Right lobe of liver (tissue), 6 donors: ENCODE data around the gene MALL. TPM values are rescaled to one million over a fixed set of nuclear protein-coding genes. Genes with fewer than 3 reads are reported as not detected.

Experiments used
- ATAC-seq, 4 donors: fragments of 200-7000 bp; cut with Tn5 transposase; one replicate each; pipeline ENCODE4 v1.9.1; 2020; ENCODE audit warnings: mild to moderate bottlenecking in 4 of 4, moderate library complexity in 4 of 4
- DNase-seq, 3 donors: peaks; one replicate each; pipeline ENCODE4 v3.0.0-alpha.2; 2020
- H3K27ac ChIP-seq, 3 donors: fragments of 200-600 bp; one replicate each; pipeline ENCODE4 v1.8.0; 2022
- H3K27me3 ChIP-seq, 2 donors: fragments of 200-600 bp; one replicate each; pipeline ENCODE4 v1.8.0; 2022
- H3K36me3 ChIP-seq, 4 donors: fragments of 200-600 bp; sonication (generic) in 1 of 4; one replicate each; pipeline versions ENCODE4 v1.5.1 to v1.8.0; 2017 to 2022; ENCODE audit warnings: control low read depth in 1 of 4
- H3K4me1 ChIP-seq, 4 donors: fragments of 200-600 bp; sonication (generic) in 1 of 4; one replicate each; pipeline versions ENCODE4 v1.5.1 to v1.8.0; 2017 to 2022; ENCODE audit warnings: control low read depth in 1 of 4
- H3K4me3 ChIP-seq, 3 donors: fragments of 200-600 bp; one replicate each; pipeline ENCODE4 v1.8.0; 2022
- H3K9me3 ChIP-seq, 4 donors: fragments of 200-600 bp; sonication (generic) in 1 of 4; one replicate each; pipeline versions ENCODE4 v1.5.1 to v1.8.0; 2017 to 2022; ENCODE audit warnings: control low read depth in 1 of 4
- POLR2A ChIP-seq: fragments of 450-650 bp; IDR thresholded peaks from one replicate; pipeline ENCODE4 v1.6.1; 2017; ENCODE audit warnings: antibody characterized with exemption, mild to moderate bottlenecking
- WGBS: methylation state at CpG from one replicate; pipeline ENCODE4 v1.1.6; 2018; ENCODE audit warnings: low coverage, low lambda C conversion rate; ENCODE audit not compliant: insufficient coverage; ENCODE audit errors: missing lambda C conversion rate; 5-methylcytosine and 5-hydroxymethylcytosine counted together
- intact Hi-C, 2 donors: fragments of 100-400 bp; cut with DNase I; formaldehyde crosslinking; loops; one replicate each; pipeline versions ENCODE4 v1.11.2 to v1.14.1; 2022
- total RNA-seq, 6 experiments: library from RNA; depleted of rRNA in 2 of 6; stranded (reverse); fragments of >200 nt in 2 of 6; fragmentation: NEBNext Ultra II Directional in 3 of 6; extraction: Animal tissue kit (Norgen Biotek cat#: 25700) in 3 of 6; gene quantifications; one replicate each; pipeline versions ENCODE4 v1.1.0 to v1.2.4, GENCODE V29; 2016 to 2023
- TF ChIP-seq, protein P1 (sequence below), 4 donors: fragments of 200-600 bp in 3 of 4; fragments of 450-650 bp in 1 of 4; IDR thresholded peaks; one replicate each; pipeline versions ENCODE4 v1.5.1 to v1.8.0; 2016 to 2022; ENCODE audit warnings: antibody characterized with exemption in 4 of 4, mild to moderate bottlenecking in 2 of 4
- donor health status: DM: no; HTN: yes; CAD: no.
- donor health status: DM: no; HTN: no; CAD: no.
- donor health status: DM: no; HTN: no; CAD: no.
- donor health status: DM: no; HTN: yes; CAD: no.
- donor health status: DM: no; HTN: yes; CAD: no.

MALL gene
- total RNA-seq, 6 experiments from 2014 or later, result 1.1 to 3.1 (median 2.2) TPM

DNA sequence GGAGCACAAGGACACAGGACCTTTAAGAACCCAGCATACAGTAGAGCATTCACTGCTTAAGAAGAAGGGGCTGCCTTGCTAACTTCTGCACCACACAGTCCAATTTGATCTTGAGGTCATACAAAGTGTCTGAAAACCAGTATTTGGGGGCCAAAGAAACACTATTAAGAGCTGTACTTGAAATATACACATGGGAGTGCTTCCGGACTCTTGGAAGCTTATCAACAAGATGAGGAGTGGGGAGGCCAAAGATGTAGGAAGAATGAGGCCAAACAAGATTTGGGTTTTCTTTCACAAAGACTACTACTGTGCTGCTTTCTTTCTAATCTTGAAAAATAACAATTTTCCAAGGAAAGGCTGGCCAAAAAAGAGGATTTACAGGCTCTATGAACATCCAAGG lies 24.8 kb upstream of the MALL start:
- intact Hi-C loops, result no loop called here
- H3K4me1 ChIP-seq, result no peaks in the 10 kb centered on the region
- H3K27ac ChIP-seq, result no peak overlapping the region
- TF ChIP-seq, protein P1, sequence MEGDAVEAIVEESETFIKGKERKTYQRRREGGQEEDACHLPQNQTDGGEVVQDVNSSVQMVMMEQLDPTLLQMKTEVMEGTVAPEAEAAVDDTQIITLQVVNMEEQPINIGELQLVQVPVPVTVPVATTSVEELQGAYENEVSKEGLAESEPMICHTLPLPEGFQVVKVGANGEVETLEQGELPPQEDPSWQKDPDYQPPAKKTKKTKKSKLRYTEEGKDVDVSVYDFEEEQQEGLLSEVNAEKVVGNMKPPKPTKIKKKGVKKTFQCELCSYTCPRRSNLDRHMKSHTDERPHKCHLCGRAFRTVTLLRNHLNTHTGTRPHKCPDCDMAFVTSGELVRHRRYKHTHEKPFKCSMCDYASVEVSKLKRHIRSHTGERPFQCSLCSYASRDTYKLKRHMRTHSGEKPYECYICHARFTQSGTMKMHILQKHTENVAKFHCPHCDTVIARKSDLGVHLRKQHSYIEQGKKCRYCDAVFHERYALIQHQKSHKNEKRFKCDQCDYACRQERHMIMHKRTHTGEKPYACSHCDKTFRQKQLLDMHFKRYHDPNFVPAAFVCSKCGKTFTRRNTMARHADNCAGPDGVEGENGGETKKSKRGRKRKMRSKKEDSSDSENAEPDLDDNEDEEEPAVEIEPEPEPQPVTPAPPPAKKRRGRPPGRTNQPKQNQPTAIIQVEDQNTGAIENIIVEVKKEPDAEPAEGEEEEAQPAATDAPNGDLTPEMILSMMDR (IDR thresholded peaks at IDR 0.05), result no peak
- TF ChIP-seq POLR2A, result no peak
- H3K4me3 ChIP-seq, result no peak overlapping the region
- no peak for ATAC-seq
- no peaks in the 10 kb centered on the region for H3K36me3 ChIP-seq
- no peaks in the 10 kb centered on the region for H3K27me3 ChIP-seq
- no peak for DNase-seq
- H3K9me3 ChIP-seq, result no peaks in the 10 kb centered on the region
- WGBS, result 82% methylated on average over 1 of the region's 1 CpG

DNA sequence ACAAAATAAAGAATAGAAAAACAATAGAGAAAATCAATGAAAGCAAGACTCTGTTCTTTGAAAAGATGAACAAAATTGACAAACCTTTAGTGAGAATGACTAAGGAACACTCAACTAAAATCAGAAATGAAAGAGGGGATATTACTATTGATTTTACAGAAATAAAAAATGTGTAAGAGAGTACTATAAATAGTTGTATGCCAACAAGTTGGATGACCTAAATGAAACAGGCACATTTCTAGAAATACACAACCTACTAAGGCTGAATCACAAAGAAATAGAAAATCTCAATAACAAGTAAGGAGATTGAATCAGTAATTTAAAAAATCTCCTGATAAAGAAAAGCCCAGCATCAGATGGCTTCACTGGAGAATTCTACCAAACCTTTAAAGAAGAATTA lies 18.4 kb upstream of the MALL start:
- no peak for TF ChIP-seq POLR2A
- TF ChIP-seq, protein P1 (IDR thresholded peaks at IDR 0.05), result no peak
- Histone ChIP-seq H3K4me1 (no peaks in the 10 kb centered on the region), H3K9me3 (peaks cover 0 to 6% (median 0%) of the 10 kb centered on the region in 4 donors), H3K27me3 (no peaks in the 10 kb centered on the region), H3K36me3 (no peaks in the 10 kb centered on the region), H3K27ac (no peak overlapping the region), H3K4me3 (no peak overlapping the region)
- ATAC-seq, result no peak
- no peak for DNase-seq
- intact Hi-C loops, result no loop called here

DNA sequence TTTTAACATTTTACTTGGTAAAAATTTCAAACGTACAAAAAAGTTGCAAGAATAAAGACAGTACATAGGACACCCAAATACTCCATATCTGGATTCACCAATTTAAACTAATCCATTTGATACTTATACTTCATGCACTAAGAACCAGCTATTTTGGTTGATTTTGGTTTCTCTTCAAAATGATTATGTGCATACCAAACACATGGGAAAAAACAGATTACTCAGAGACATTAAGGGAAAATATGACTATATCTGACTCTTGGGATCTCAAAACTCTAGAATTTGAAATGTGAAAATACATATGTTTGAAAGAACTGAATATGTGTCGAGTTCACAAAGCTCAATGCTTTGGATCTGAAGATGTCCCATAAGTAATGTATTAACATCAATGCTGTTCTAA lies 15.5 kb upstream of the MALL start:
- Histone ChIP-seq H3K4me3 (no peak overlapping the region), H3K27ac (no peak overlapping the region), H3K27me3 (no peaks in the 10 kb centered on the region), H3K9me3 (peaks cover 0 to 6% (median 0%) of the 10 kb centered on the region in 4 donors), H3K4me1 (no peaks in the 10 kb centered on the region), H3K36me3 (no peaks in the 10 kb centered on the region)
- WGBS, result 65% methylated on average over 2 of the region's 2 CpGs
- intact Hi-C loops, result no loop called here
- TF ChIP-seq POLR2A, result no peak
- TF ChIP-seq, protein P1 (IDR thresholded peaks at IDR 0.05), result no peak
- ATAC-seq (no peak), DNase-seq (no peak)

DNA sequence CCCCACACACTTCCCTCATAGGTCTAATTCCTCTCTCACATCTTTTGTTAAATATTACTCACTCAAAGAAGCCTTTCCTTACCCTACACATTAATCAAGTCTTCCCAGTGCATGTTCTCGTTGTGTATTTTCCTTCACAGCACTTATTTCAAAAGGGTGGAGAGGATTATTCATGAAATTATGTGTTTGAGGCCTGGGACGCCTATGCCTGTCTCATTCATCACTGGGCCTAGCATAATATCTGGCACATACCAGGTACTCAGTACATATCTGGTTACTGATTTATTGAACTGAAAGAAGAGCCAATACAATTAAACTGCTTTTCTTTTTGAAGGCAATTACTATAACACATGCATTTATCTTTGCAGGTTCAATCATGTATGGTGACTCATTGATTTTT lies 15.1 kb upstream of the MALL start:
- H3K27me3 ChIP-seq, result no peaks in the 10 kb centered on the region
- DNase-seq (no peak), ATAC-seq (no peak)
- TF ChIP-seq, protein P1 (IDR thresholded peaks at IDR 0.05), result no peak
- no peak for TF ChIP-seq POLR2A
- 82% methylated on average over 2 of the region's 2 CpGs for WGBS
- H3K36me3 ChIP-seq, result no peaks in the 10 kb centered on the region
- H3K27ac ChIP-seq, result no peak overlapping the region
- intact Hi-C loops, result no loop called here
- H3K4me3 ChIP-seq, result no peak overlapping the region
- H3K4me1 ChIP-seq, result no peaks in the 10 kb centered on the region
- H3K9me3 ChIP-seq, result peaks cover 0 to 6% (median 0%) of the 10 kb centered on the region in 4 donors

DNA sequence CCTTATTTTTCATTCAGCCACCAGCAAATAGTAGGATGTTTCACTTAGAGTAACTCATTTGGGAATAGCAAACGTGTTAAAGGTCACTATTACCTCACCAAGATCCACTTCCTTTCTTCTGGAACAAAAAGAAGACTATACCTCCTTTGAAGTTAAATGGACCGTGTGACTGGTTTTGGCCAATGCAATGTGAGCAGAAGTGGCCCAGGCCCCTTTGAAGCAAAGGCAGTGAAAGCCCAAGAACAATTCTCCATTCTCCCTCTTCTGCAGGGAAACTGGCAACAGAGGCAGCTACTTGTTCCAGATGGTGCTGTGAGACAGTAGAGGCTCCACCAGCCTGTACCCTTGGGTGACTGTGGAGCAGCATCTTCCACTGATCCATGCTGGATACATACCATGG lies 11.3 kb upstream of the MALL start:
- ATAC-seq (no peak), DNase-seq (no peak)
- H3K9me3 ChIP-seq, result no peaks in the 10 kb centered on the region
- H3K27me3 ChIP-seq, result no peaks in the 10 kb centered on the region
- no peaks in the 10 kb centered on the region for H3K36me3 ChIP-seq
- H3K27ac ChIP-seq, result no peak overlapping the region
- WGBS, result 48% methylated on average over 2 of the region's 2 CpGs
- no peak overlapping the region for H3K4me3 ChIP-seq
- intact Hi-C loops, result no loop called here
- no peak for TF ChIP-seq POLR2A
- no peaks in the 10 kb centered on the region for H3K4me1 ChIP-seq
